Keratinocyte (primary cell): ENCODE results near the gene NR1H2. TPM values are rescaled to one million over a fixed set of nuclear protein-coding genes. Genes with fewer than 3 reads are reported as not detected.

ENCODE experiments used
- DNase-seq: peaks from one replicate; pipeline ENCODE4 v3.0.0-alpha.2; 2011; ENCODE audit warnings: low read depth, missing footprints, low spot score
- FAIRE-seq: peaks from 2 replicates; lab custom pipeline; 2011; peaks lifted over from hg19 to GRCh38; lab: Jason Lieb, UNC
- H2AFZ ChIP-seq: 2 replicates; pipeline ENCODE4 v1.6.0; 2012; ENCODE audit warnings: low read length, control low read depth, inconsistent platforms; ENCODE audit not compliant: control insufficient read depth
- H3K27ac ChIP-seq: 2 replicates; pipeline ENCODE4 v1.5.1; 2011; ENCODE audit warnings: low read length; ENCODE audit not compliant: control insufficient read depth, insufficient read depth
- H3K27me3 ChIP-seq: 3 replicates; pipeline ENCODE4 v1.6.0; 2011; ENCODE audit warnings: low read length; ENCODE audit not compliant: control insufficient read depth, insufficient read depth; ENCODE audit errors: extremely low read depth
- H3K36me3 ChIP-seq, 2 experiments: 2 replicates in 1 of 2; 3 replicates in 1 of 2; pipeline ENCODE4 v1.5.1; 2011; ENCODE audit warnings: low read length in 2 of 2, mild to moderate bottlenecking in 1 of 2; ENCODE audit not compliant: control insufficient read depth in 2 of 2, insufficient read depth in 2 of 2; ENCODE audit errors: extremely low read depth in 1 of 2
- H3K4me1 ChIP-seq: 3 replicates; pipeline ENCODE4 v1.5.1; 2011; ENCODE audit warnings: low read length; ENCODE audit not compliant: control insufficient read depth, insufficient read depth; ENCODE audit errors: extremely low read depth
- H3K4me2 ChIP-seq: 3 replicates; pipeline ENCODE4 v1.6.0; 2011; ENCODE audit warnings: low read depth, low read length; ENCODE audit not compliant: control insufficient read depth, insufficient read depth; ENCODE audit errors: extremely low read depth
- H3K4me3 ChIP-seq, 3 experiments: fragments of 200-600 bp in 1 of 3; sonication (generic) in 1 of 3; 2 replicates in 2 of 3; 3 replicates in 1 of 3; pipeline ENCODE4 v1.5.1; 2011 to 2016; ENCODE audit warnings: low read length in 3 of 3, mild to moderate bottlenecking in 3 of 3, control low read depth in 2 of 3, inconsistent platforms in 1 of 3, low read depth in 1 of 3, mixed read lengths in 1 of 3, mixed run types in 1 of 3, moderate library complexity in 1 of 3; ENCODE audit not compliant: control insufficient read depth in 2 of 3, insufficient read depth in 2 of 3; ENCODE audit errors: extremely low read depth in 1 of 3
- H3K79me2 ChIP-seq: 2 replicates; pipeline ENCODE4 v1.6.0; 2012; ENCODE audit warnings: low read length; ENCODE audit not compliant: control insufficient read depth, insufficient read depth
- H3K9ac ChIP-seq: 3 replicates; pipeline ENCODE4 v1.6.0; 2011; ENCODE audit warnings: low read length; ENCODE audit not compliant: control insufficient read depth, insufficient read depth; ENCODE audit errors: extremely low read depth
- H3K9me1 ChIP-seq: 3 replicates; pipeline ENCODE4 v1.6.0; 2011; ENCODE audit warnings: low read length; ENCODE audit not compliant: control insufficient read depth, insufficient read depth; ENCODE audit errors: extremely low read depth
- H3K9me3 ChIP-seq: 2 replicates; pipeline ENCODE4 v1.5.1; 2012; ENCODE audit warnings: low read depth, low read length; ENCODE audit not compliant: control insufficient read depth
- H4K20me1 ChIP-seq: 3 replicates; pipeline ENCODE4 v1.6.0; 2011; ENCODE audit warnings: low read length; ENCODE audit not compliant: control insufficient read depth, insufficient read depth; ENCODE audit errors: extremely low read depth
- EZH2 ChIP-seq: IDR thresholded peaks from one replicate; pipeline ENCODE4 v1.6.1; 2012; ENCODE audit warnings: inconsistent platforms, mild to moderate bottlenecking, low read length, moderate library complexity
- dilution Hi-C: fragments of 300-500 bp; cut with MboI; formaldehyde crosslinking; loops from one replicate; pipeline ENCODE4 v1.7.0; 2020; ENCODE audit warnings: low sequenced_read_pairs; ENCODE audit not compliant: extremely low pct_ligation_motif_present
- polyA plus RNA-seq, 5 experiments: library from polyadenylated mRNA; depleted of rRNA in 3 of 5; stranded (reverse) in 3 of 5; stranded (forward) in 1 of 5; unstranded in 1 of 5; fragments of >200 nt; gene quantifications; 1 replicate in 1 of 5; 2 replicates in 3 of 5; 3 replicates in 1 of 5; pipeline versions ENCODE4 v1.2.1 to v1.2.3, GENCODE V29; 2011 to 2012; ENCODE audit warnings: missing spikeins in 2 of 5, low read depth in 1 of 5, low replicate concordance in 1 of 5
- TF ChIP-seq, protein P1 (sequence below), 3 experiments: IDR thresholded peaks in 1 of 3; conservative IDR thresholded peaks in 1 of 3; optimal IDR thresholded peaks in 1 of 3; 2 replicates in 2 of 3; 3 replicates in 1 of 3; pipeline versions ENCODE3 to v1.5.1; 2011; ENCODE audit warnings: low read length in 3 of 3, mild to moderate bottlenecking in 3 of 3, moderate library complexity in 2 of 3, control low read depth in 1 of 3, inconsistent platforms in 1 of 3; ENCODE audit not compliant: insufficient read depth in 2 of 3; ENCODE audit errors: extremely low read depth in 1 of 3

NR1H2 gene
- polyA plus RNA-seq, 1 donor (not counting 4 experiments of a cell fraction or from before 2014, with no cell fraction given) = 19.5 TPM

DNA sequence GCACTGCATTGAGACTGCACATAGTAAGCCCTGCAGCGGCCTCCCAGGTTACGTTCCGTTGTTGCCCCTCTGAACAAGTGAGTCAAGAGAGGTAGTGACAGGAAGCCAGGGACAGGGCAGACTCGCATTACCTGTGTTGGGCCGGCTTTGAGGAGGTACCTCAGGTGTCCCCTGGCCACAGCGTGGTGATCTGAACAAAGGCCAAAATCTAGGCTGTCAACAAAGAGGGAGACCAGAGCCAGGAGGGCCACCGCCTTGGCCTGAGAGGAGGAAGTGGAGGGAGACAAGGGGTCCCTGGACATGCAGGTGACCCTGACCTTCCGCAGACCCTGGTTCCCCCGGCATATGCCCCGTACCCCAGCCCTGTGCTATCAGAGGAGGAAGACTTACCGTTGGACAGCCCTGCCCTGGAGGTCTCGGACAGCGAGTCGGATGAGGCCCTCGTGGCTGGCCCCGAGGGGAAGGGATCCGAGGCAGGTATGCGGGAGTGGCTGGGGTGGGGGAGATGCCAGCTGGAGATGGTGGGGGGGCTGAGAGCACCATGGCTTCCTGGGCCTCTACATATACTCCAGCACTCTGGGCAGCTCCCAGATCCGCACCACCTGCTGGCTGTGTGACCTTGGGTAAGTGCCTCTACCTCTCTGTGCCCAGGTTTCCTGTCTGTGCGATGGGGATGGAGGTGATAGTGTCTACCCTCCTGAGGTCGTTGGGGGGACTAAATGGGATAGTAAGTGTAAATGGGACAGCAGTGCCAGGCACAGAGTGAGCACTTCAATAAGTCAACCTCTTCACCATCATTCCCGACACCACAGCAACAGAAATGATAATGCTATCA is 47.2 kb downstream of the NR1H2 start:
- Histone ChIP-seq H3K4me1 (no peaks in the 10 kb centered on the region), H3K4me3 (no peak overlapping the region), H3K9me1 (no peaks in the 10 kb centered on the region), H3K36me3 (no peaks in the 10 kb centered on the region), H3K9ac (no peak overlapping the region), H2AFZ (no peak overlapping the region), H3K79me2 (no peaks in the 10 kb centered on the region), H3K27me3 (peaks cover 15% of the 10 kb centered on the region), H3K9me3 (no peaks in the 10 kb centered on the region), H4K20me1 (no peaks in the 10 kb centered on the region), H3K4me2 (no peak overlapping the region), H3K27ac (no peak overlapping the region)
- TF ChIP-seq EZH2 = no peak
- TF ChIP-seq, protein P1, sequence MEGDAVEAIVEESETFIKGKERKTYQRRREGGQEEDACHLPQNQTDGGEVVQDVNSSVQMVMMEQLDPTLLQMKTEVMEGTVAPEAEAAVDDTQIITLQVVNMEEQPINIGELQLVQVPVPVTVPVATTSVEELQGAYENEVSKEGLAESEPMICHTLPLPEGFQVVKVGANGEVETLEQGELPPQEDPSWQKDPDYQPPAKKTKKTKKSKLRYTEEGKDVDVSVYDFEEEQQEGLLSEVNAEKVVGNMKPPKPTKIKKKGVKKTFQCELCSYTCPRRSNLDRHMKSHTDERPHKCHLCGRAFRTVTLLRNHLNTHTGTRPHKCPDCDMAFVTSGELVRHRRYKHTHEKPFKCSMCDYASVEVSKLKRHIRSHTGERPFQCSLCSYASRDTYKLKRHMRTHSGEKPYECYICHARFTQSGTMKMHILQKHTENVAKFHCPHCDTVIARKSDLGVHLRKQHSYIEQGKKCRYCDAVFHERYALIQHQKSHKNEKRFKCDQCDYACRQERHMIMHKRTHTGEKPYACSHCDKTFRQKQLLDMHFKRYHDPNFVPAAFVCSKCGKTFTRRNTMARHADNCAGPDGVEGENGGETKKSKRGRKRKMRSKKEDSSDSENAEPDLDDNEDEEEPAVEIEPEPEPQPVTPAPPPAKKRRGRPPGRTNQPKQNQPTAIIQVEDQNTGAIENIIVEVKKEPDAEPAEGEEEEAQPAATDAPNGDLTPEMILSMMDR (optimal IDR thresholded peaks at IDR 0.05 in 1 of 3, IDR thresholded peaks at IDR 0.05 in 1 of 3, conservative IDR thresholded peaks at IDR 0.05 in 1 of 3; ENCODE audit: extremely low read depth in 1 of 3, insufficient read depth in 2 of 3, low read length in 3 of 3) = no peak
- dilution Hi-C loops = no loop called here
- no peak for FAIRE-seq
- no peak for DNase-seq

DNA sequence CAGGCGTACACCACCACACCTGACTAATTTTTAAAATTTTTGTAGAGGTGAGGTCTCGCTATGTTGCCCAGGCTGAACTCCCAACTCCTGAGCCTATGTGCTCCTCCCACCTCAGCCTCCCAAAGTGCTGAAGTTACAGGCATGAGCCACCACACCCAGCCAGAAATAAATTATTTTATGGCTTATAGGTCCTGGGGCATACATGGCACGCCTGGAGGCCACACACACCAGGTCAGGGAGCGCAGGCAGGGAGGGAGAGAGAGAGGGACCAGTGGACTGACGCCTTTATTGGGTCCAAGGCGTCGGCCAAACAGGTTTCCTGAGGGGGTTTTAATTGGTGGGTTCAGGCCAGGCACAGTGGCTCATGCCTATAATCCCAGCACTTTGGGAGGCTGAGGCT is 49.3 kb downstream of the NR1H2 start:
- dilution Hi-C loops = no loop called here
- no peak overlapping the region for H3K4me3 ChIP-seq
- H2AFZ ChIP-seq = no peak overlapping the region
- no peaks in the 10 kb centered on the region for H3K4me1 ChIP-seq
- DNase-seq (no peak), FAIRE-seq (no peak)
- no peaks in the 10 kb centered on the region for H3K9me1 ChIP-seq
- no peaks in the 10 kb centered on the region for H3K9me3 ChIP-seq
- no peaks in the 10 kb centered on the region for H4K20me1 ChIP-seq
- no peak overlapping the region for H3K27ac ChIP-seq
- no peak for TF ChIP-seq EZH2
- TF ChIP-seq, protein P1 (optimal IDR thresholded peaks at IDR 0.05 in 1 of 3, IDR thresholded peaks at IDR 0.05 in 1 of 3, conservative IDR thresholded peaks at IDR 0.05 in 1 of 3; ENCODE audit: extremely low read depth in 1 of 3, insufficient read depth in 2 of 3, low read length in 3 of 3) = no peak
- no peak overlapping the region for H3K4me2 ChIP-seq
- H3K27me3 ChIP-seq = no peaks in the 10 kb centered on the region
- H3K36me3 ChIP-seq = no peaks in the 10 kb centered on the region
- H3K79me2 ChIP-seq = no peaks in the 10 kb centered on the region
- H3K9ac ChIP-seq = no peak overlapping the region
